ENCODE results near the gene C9orf85. TPM values are rescaled to one million over a fixed set of nuclear protein-coding genes. Genes with fewer than 3 reads are reported as not detected.

Gene C9orf85
- total and polyA plus RNA-seq, 2 donors (not counting 1 experiment from before 2014, with no cell fraction given), result 4.3 to 9.6 TPM

- Mint-ChIP-seq H3K27ac (no peak overlapping the region), H3K9me3 (ENCODE audit: insufficient read depth) (peaks cover 4% of the 10 kb centered on the region), H3K4me3 (no peak overlapping the region), H3K27me3 (no peaks in the 10 kb centered on the region), H3K4me1 (peaks cover 16% of the 10 kb centered on the region)
- H3K4me3 ChIP-seq (ENCODE audit: control extremely low read depth in 1 of 5, extremely low read depth in 1 of 5, insufficient read depth in 1 of 5, low read depth in 2 of 5, low read length in 4 of 5), result no peak overlapping the region
- H3K36me3 ChIP-seq (replicated peaks in 1 of 2; ENCODE audit: control extremely low read depth in 1 of 2, control insufficient read depth in 1 of 2, extremely low read depth in 1 of 2, insufficient read depth in 2 of 2, low read length in 1 of 2), result peaks cover 9 to 18% of the 10 kb centered on the region in 2 experiments
- DNase-seq, result no peak
- H3K27me3 ChIP-seq (replicated peaks in 1 of 4; ENCODE audit: control extremely low read depth in 1 of 4, control insufficient read depth in 3 of 4, insufficient read depth in 4 of 4, low read length in 3 of 4), result no peaks in the 10 kb centered on the region
- intact Hi-C loops (cut with micrococcal nuclease), result loop anchor here (5.0 kb wide), 1 partner anchor 34 kb away; no protein-coding TSS in a partner anchor
- no peak overlapping the region for H3K4me2 ChIP-seq (replicated peaks; ENCODE audit: low read depth, low read length, poor library complexity, severe bottlenecking)
- H3K9me3 ChIP-seq (ENCODE audit: control extremely low read depth in 1 of 3, control insufficient read depth in 2 of 3, insufficient read depth in 1 of 3, low read length in 2 of 3), result peaks cover 0 to 25% (median 6%) of the 10 kb centered on the region in 3 donors
- no peak overlapping the region for H3K27ac ChIP-seq (ENCODE audit: low read length in 2 of 2)
- no peak overlapping the region for H2AFZ ChIP-seq (ENCODE audit: insufficient read depth, low read depth, low read length, poor library complexity, severe bottlenecking)
- no peak for ATAC-seq (ENCODE audit: low read depth)
- peaks cover 3% of the 10 kb centered on the region for H3K79me2 ChIP-seq (ENCODE audit: control insufficient read depth, insufficient read depth, low read length)
- H4K20me1 ChIP-seq (ENCODE audit: control insufficient read depth, insufficient read depth, low read length, poor library complexity, severe bottlenecking), result no peaks in the 10 kb centered on the region
- ChIA-PET CTCF (interaction anchor here (1.2 kb wide), 1 partner anchor 19 kb away, joined by 3 read pairs; no protein-coding TSS in a partner anchor), POLR2A (interaction anchor here (0.6 kb wide), 1 partner anchor 41 kb away, joined by 3 read pairs; no protein-coding TSS in a partner anchor)
- WGBS (ENCODE audit: insufficient coverage), result no CpG with 5 or more reads among the region's 1 CpG
- H3K9ac ChIP-seq (ENCODE audit: low read length), result no peak overlapping the region
- TF ChIP-seq EZH2 (IDR thresholded peaks at IDR 0.05; ENCODE audit: borderline replicate concordance, insufficient read depth, low read depth, low read length, poor library complexity, severe bottlenecking) (no peak), CTCF (IDR thresholded peaks at IDR 0.05) (no peak)
- no peaks in the 10 kb centered on the region for H3K4me1 ChIP-seq (ENCODE audit: control insufficient read depth in 2 of 2, insufficient read depth in 2 of 2, low read length in 2 of 2)
These were observed 47.8 kb upstream of the C9orf85 start for GRCh38 chr9:71863631-71864030.

GRCh38 chr9:71875345-71875744 is 36.1 kb upstream of the C9orf85 start:
- H3K27me3 Mint-ChIP-seq, result no peaks in the 10 kb centered on the region
- no peak overlapping the region for H3K9ac ChIP-seq (ENCODE audit: low read length)
- ChIA-PET POLR2A (no interaction called here), CTCF (no interaction called here)
- no peaks in the 10 kb centered on the region for H3K27me3 ChIP-seq (replicated peaks in 1 of 4; ENCODE audit: control extremely low read depth in 1 of 4, control insufficient read depth in 3 of 4, insufficient read depth in 4 of 4, low read length in 3 of 4)
- H3K27ac Mint-ChIP-seq, result no peak overlapping the region
- H3K4me3 Mint-ChIP-seq, result no peak overlapping the region
- no peak overlapping the region for H3K4me2 ChIP-seq (replicated peaks; ENCODE audit: low read depth, low read length, poor library complexity, severe bottlenecking)
- peaks cover 14% of the 10 kb centered on the region for H3K9me3 Mint-ChIP-seq (ENCODE audit: insufficient read depth)
- intact Hi-C loops (cut with micrococcal nuclease), result no loop called here
- 100% methylated on average over 4 of the region's 6 CpGs for WGBS (ENCODE audit: insufficient coverage)
- peaks cover 77% of the 10 kb centered on the region for H3K79me2 ChIP-seq (ENCODE audit: control insufficient read depth, insufficient read depth, low read length)
- H4K20me1 ChIP-seq (ENCODE audit: control insufficient read depth, insufficient read depth, low read length, poor library complexity, severe bottlenecking), result peaks cover 26% of the 10 kb centered on the region
- peaks cover 14% of the 10 kb centered on the region for H3K4me1 Mint-ChIP-seq
- peaks cover 14 to 30% (median 16%) of the 10 kb centered on the region in 3 donors for H3K9me3 ChIP-seq (ENCODE audit: control extremely low read depth in 1 of 3, control insufficient read depth in 2 of 3, insufficient read depth in 1 of 3, low read length in 2 of 3)
- no peak overlapping the region for H3K27ac ChIP-seq (ENCODE audit: low read length in 2 of 2)
- H3K4me1 ChIP-seq (ENCODE audit: control insufficient read depth in 2 of 2, insufficient read depth in 2 of 2, low read length in 2 of 2), result no peaks in the 10 kb centered on the region
- ATAC-seq (ENCODE audit: low read depth) (no peak), DNase-seq (no peak)
- H2AFZ ChIP-seq (ENCODE audit: insufficient read depth, low read depth, low read length, poor library complexity, severe bottlenecking), result no peak overlapping the region
- no peak for TF ChIP-seq EZH2 (IDR thresholded peaks at IDR 0.05; ENCODE audit: borderline replicate concordance, insufficient read depth, low read depth, low read length, poor library complexity, severe bottlenecking)
- TF ChIP-seq CTCF (IDR thresholded peaks at IDR 0.05), result no peak
- peaks cover 9 to 15% of the 10 kb centered on the region in 2 experiments for H3K36me3 ChIP-seq (replicated peaks in 1 of 2; ENCODE audit: control extremely low read depth in 1 of 2, control insufficient read depth in 1 of 2, extremely low read depth in 1 of 2, insufficient read depth in 2 of 2, low read length in 1 of 2)
- no peak overlapping the region for H3K4me3 ChIP-seq (ENCODE audit: control extremely low read depth in 1 of 5, extremely low read depth in 1 of 5, insufficient read depth in 1 of 5, low read depth in 2 of 5, low read length in 4 of 5)
